Measurements from ENCODE around the gene ZIC4.

ZIC4 gene

DNA sequence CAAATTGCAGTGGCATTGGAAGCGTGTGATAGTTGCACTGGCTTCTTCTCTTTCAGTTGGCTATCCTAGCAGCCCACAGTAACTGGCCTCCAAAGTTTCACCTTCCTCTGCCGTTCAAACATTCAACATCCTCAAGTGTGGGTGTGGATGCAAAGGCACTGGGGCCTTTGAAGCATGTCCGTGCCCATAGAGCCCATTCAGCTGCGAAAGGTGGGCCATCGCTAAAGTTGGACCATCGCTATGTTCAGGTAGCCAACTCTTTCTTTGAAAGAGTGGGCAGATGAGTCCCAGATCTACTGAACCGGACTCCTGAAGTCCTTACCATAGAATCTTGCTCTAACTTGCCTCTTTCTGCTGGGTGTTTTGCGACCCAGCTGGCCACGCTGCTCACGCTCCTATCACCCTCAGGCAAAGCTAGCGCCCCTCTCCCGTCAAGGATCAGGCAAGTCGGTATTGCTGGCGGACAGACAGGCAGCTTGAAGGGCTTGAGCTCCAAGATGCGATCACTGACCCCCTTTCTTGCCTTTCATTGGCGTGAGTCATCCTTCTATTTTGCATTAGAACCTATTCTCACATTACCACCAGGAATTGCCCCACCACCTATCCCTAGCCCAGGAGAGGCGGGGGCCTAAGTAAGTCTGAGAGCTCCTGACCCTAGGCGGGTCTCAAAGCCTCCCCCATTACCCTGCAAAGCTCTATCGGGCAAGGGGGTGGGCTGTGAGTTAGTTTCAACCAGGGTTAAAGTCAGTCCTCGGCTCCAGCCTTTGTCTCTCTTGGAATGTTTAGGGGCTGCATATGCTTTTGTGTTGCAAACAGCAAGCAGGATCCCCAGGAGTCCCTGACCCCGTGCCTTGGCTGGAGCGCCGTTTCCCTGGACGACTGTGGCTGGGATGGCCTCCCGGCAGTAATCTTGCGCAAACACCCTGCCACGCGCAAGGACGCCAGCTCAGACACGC is 28.7 kb downstream of the ZIC4 start:
- Mint-ChIP-seq H3K4me1 (no peaks in the 10 kb centered on the region), H3K36me3 (ENCODE audit: insufficient read depth) (peaks cover 2% of the 10 kb centered on the region), H3K27ac (ENCODE audit: low read depth) (no peak overlapping the region), H3K9me3 (peaks cover 8% of the 10 kb centered on the region), H3K27me3 (peaks cover 77% of the 10 kb centered on the region), H3K4me3 (no peak overlapping the region)
- DNase-seq (ENCODE audit: low spot score in 2 of 2): no peak
- no peak for ATAC-seq (replicated peaks; ENCODE audit: extremely low read depth, poor library complexity, severe bottlenecking)

DNA sequence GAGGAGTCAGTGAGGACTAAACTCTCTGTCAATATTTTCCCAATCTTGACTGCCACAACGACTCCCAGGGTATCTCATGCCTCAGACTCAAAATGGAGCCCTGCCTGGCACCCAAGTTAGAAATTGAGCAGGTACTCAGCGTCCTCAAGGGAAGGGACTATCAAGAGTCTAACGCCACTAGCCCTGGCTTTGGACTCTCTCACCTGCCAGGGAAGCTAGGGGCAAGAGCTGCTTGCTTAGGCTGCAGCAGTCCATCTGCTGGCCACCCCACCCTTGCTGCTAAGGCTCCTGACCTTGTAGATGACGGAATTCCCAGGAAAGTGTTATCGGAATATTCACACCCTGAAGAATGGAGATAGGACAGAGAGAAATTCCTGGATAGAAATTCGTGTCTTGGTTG is 33.0 kb downstream of the ZIC4 start:
- no peak for DNase-seq (ENCODE audit: low spot score in 2 of 2)
- H3K27me3 Mint-ChIP-seq: peaks cover 86% of the 10 kb centered on the region
- no peak overlapping the region for H3K4me3 Mint-ChIP-seq
- peaks cover 2% of the 10 kb centered on the region for H3K36me3 Mint-ChIP-seq (ENCODE audit: insufficient read depth)
- H3K27ac Mint-ChIP-seq (ENCODE audit: low read depth): no peak overlapping the region
- no peak for ATAC-seq (replicated peaks; ENCODE audit: extremely low read depth, poor library complexity, severe bottlenecking)
- no peaks in the 10 kb centered on the region for H3K4me1 Mint-ChIP-seq
- H3K9me3 Mint-ChIP-seq: peaks cover 5% of the 10 kb centered on the region

DNA sequence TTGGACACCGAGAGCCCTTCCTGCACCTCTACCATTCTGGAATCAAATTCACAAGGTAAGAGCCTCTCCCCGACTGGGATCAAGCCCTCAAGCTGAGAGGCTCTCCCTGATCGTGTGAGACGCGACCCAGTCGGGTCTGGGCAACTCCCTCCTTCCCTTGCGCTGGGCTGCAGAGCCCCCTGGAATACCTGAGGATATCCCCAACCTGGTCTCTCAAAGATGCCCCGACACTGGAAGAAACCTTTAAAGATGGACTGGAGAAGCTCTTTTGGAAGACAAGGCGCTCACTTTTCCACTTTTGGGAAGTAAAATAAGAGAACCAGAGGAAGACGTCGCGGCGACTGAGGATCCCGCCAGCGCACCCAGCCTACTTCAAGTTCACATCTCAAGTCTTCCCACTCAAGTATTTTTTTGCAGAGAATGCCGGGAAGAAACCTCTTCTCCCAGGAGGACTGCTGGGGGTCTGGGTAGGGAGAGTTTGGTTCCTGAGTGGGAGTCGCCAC is 33.8 kb downstream of the ZIC4 start:
- no peak overlapping the region for H3K4me3 Mint-ChIP-seq
- no peaks in the 10 kb centered on the region for H3K4me1 Mint-ChIP-seq
- no peak for DNase-seq (ENCODE audit: low spot score in 2 of 2)
- peaks cover 5% of the 10 kb centered on the region for H3K9me3 Mint-ChIP-seq
- H3K27ac Mint-ChIP-seq (ENCODE audit: low read depth): no peak overlapping the region
- peaks cover 2% of the 10 kb centered on the region for H3K36me3 Mint-ChIP-seq (ENCODE audit: insufficient read depth)
- H3K27me3 Mint-ChIP-seq: peaks cover 85% of the 10 kb centered on the region
- no peak for ATAC-seq (replicated peaks; ENCODE audit: extremely low read depth, poor library complexity, severe bottlenecking)

DNA sequence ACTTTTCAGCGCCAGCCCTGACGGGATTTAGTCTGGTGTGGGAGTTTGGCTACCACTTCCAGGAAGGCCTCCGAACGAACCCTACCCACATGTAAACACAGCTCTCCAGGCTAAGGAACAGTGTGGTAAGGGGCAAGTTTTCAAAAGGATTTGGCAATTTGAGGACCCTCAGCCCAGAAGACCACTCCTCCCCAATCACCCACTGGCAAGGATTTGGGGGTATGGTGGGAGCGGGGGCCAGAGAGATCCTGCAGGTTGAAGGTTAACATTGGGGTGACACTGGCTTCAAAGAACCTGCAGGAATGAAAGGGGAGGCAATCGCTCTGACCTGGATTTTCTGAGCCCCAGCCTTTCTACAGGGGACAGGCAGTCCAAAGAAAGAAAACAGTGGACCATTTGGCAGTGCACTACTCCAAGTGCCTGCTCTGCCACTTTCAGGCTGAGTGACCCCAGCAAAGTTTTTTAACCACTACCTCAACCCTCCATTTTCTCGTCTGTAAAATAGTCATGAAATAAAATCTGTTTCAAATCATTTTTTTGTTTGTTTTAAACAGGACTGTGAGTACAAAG is 34.5 kb downstream of the ZIC4 start:
- Mint-ChIP-seq H3K27me3 (peaks cover 78% of the 10 kb centered on the region), H3K36me3 (ENCODE audit: insufficient read depth) (peaks cover 2% of the 10 kb centered on the region), H3K4me3 (no peak overlapping the region), H3K4me1 (no peaks in the 10 kb centered on the region), H3K27ac (ENCODE audit: low read depth) (no peak overlapping the region), H3K9me3 (peaks cover 5% of the 10 kb centered on the region)
- DNase-seq (ENCODE audit: low spot score in 2 of 2) (no peak), ATAC-seq (replicated peaks; ENCODE audit: extremely low read depth, poor library complexity, severe bottlenecking) (no peak)

DNA sequence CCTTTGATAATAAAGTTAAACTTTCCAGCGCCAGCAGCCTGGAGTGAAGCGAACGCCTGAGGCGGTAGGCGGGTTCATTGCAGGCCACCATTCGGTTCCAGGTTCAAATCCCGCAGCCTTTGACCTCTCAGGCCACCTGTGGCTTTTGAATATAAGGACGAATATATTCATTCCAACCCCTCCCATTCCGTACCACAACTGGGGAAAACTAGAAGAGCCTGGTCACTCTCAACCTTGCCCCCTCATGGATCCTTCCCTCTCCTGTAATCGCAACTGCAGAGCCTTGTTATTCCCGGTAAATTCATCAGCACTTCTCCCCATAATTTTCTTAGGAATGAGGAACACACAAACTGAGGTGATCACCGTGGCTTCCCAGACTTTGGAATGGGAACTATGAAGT is 35.2 kb downstream of the ZIC4 start:
- Mint-ChIP-seq H3K9me3 (peaks cover 5% of the 10 kb centered on the region), H3K36me3 (ENCODE audit: insufficient read depth) (peaks cover 2% of the 10 kb centered on the region)
- ATAC-seq (replicated peaks; ENCODE audit: extremely low read depth, poor library complexity, severe bottlenecking): no peak

DNA sequence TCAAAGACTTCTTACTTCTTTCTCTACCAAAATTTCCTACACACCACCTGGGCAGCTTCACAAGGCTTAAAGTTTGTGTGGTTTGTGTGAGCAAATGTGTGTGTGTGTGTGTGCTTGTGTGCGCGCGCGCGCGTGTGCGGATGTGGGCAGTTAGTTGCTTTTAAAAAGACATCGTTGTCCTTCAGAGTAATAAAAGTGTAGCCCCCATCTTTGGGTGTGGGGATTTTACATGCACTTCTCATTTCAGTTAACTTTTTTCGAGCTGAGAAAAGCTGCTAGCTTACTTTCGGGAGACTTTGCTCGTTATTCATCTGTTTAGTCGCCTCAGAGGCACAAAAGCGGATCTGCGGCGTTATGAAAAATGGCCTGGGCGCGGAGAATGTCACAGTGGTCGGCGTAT is 36.0 kb downstream of the ZIC4 start:
- peaks cover 2% of the 10 kb centered on the region for H3K36me3 Mint-ChIP-seq (ENCODE audit: insufficient read depth)
- no peak overlapping the region for H3K4me3 Mint-ChIP-seq
- H3K9me3 Mint-ChIP-seq: peaks cover 5% of the 10 kb centered on the region
- ATAC-seq (replicated peaks; ENCODE audit: extremely low read depth, poor library complexity, severe bottlenecking) (no peak), DNase-seq (ENCODE audit: low spot score in 2 of 2) (no peak)
- H3K27ac Mint-ChIP-seq (ENCODE audit: low read depth): no peak overlapping the region
- no peaks in the 10 kb centered on the region for H3K4me1 Mint-ChIP-seq
- peaks cover 79% of the 10 kb centered on the region for H3K27me3 Mint-ChIP-seq

More for the DNA sequence above, 35.2 kb downstream of the ZIC4 start:
- H3K4me1 Mint-ChIP-seq: no peaks in the 10 kb centered on the region
- no peak for DNase-seq (ENCODE audit: low spot score in 2 of 2)
- no peak overlapping the region for H3K4me3 Mint-ChIP-seq
- H3K27ac Mint-ChIP-seq (ENCODE audit: low read depth): no peak overlapping the region
- peaks cover 76% of the 10 kb centered on the region for H3K27me3 Mint-ChIP-seq

DNA sequence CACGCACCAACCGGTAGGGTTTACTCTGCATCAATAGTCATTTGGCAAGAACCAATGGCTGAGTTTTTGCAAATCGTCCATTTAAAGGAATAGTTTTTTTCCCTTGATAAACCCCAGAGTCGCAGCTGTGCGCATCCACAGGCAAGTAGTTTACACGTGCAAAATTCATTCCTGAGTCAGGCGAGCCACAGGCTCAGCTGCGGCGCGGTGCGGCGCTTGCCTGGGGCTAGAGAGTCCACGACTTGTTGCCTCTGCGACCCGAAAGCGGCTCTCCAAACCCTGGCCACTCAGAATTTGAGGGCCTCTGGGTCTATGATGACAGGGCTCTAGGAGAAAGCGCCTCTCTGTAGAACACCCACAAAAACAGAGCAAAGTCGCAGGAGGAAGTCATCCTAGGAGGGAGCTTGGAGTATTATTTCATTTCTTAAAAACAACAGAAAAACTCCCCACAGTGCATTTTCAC is 36.7 kb downstream of the ZIC4 start:
- H3K4me1 Mint-ChIP-seq: no peaks in the 10 kb centered on the region

DNA sequence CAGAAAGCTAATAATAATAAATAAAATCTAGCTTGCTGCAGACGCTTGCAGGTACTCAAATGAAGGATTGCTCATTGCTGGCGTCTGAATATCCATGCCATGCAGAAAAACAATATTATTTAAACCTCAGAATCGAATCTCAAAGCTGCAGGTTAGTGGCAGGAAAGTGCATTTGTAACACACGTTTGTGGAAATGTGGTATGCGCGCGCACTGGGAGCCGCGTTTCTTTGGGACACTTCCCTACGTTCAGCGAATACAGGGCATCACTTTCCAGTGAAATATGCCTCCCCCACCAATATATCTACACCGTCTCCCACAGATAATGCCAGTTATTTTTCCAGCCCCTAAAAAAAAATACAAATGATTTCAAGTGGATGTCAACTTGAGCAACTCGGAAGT is 37.1 kb downstream of the ZIC4 start:
- no peak for ATAC-seq (replicated peaks; ENCODE audit: extremely low read depth, poor library complexity, severe bottlenecking)
- H3K36me3 Mint-ChIP-seq (ENCODE audit: insufficient read depth): peaks cover 2% of the 10 kb centered on the region
- no peak overlapping the region for H3K27ac Mint-ChIP-seq (ENCODE audit: low read depth)
- no peak for DNase-seq (ENCODE audit: low spot score in 2 of 2)
- peaks cover 13% of the 10 kb centered on the region for H3K9me3 Mint-ChIP-seq
- no peaks in the 10 kb centered on the region for H3K4me1 Mint-ChIP-seq
- no peak overlapping the region for H3K4me3 Mint-ChIP-seq
- H3K27me3 Mint-ChIP-seq: peaks cover 80% of the 10 kb centered on the region

More for the DNA sequence above, 36.7 kb downstream of the ZIC4 start:
- Mint-ChIP-seq H3K36me3 (ENCODE audit: insufficient read depth) (peaks cover 2% of the 10 kb centered on the region), H3K4me3 (no peak overlapping the region), H3K27ac (ENCODE audit: low read depth) (no peak overlapping the region), H3K9me3 (peaks cover 9% of the 10 kb centered on the region), H3K27me3 (peaks cover 80% of the 10 kb centered on the region)
- no peak for ATAC-seq (replicated peaks; ENCODE audit: extremely low read depth, poor library complexity, severe bottlenecking)
- DNase-seq (ENCODE audit: low spot score in 2 of 2): no peak

DNA sequence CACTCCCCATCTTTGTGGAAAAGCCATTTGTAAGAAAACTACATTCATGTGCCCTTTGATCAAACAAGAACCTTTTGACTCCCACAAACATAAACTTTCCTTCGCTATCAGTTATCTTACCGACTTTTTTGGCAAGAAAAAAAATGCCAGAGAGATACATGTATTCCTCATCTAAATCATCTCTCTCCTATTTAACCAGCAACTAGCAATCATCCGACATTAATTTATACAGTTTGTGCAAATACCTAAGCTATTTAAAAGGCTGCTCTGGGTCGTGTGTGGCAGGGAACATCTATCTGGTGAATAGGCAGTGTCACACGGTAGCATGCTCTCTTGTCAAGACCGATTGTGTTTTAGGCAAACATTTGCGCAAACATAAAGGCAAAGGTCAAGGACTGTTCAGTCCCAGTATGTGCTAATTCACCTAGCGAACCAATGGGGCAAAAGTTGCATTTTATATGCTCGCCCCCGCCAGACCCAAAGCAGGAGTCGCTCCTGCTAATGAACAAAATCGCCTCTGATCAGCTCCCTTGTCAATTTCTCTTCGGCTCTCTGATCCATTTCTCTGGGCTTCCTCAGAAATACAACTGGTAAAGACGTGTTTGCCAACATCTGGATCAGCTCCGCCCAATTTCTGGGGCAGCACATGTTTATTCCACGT is 37.7 kb downstream of the ZIC4 start:
- ATAC-seq (replicated peaks; ENCODE audit: extremely low read depth, poor library complexity, severe bottlenecking) (no peak), DNase-seq (ENCODE audit: low spot score in 2 of 2) (no peak)
- Mint-ChIP-seq H3K4me3 (no peak overlapping the region), H3K4me1 (no peaks in the 10 kb centered on the region), H3K27me3 (peaks cover 78% of the 10 kb centered on the region), H3K27ac (ENCODE audit: low read depth) (no peak overlapping the region), H3K36me3 (ENCODE audit: insufficient read depth) (peaks cover 2% of the 10 kb centered on the region), H3K9me3 (peaks cover 13% of the 10 kb centered on the region)

DNA sequence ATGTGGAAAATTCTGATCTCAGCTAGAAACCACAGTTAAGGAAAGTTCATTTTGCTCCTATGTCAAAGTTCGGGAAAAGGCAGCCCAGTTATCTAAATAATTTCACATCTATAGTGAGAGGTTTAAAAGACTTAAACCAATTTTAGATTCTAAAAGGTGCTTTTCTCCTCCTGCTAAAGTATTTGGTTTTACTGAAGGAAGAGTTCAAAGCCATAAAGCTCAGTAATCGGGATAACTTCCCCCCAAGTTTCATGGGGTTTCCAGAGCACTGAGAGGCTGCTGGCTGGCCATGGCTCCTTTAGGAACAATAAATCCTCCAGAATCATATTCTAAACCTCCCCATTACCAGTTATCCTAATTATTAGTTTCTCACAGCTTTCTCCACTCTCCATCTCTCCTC is 38.2 kb downstream of the ZIC4 start:
- ATAC-seq (replicated peaks; ENCODE audit: extremely low read depth, poor library complexity, severe bottlenecking) (no peak), DNase-seq (ENCODE audit: low spot score in 2 of 2) (no peak)
- no peaks in the 10 kb centered on the region for H3K4me1 Mint-ChIP-seq
- no peak overlapping the region for H3K4me3 Mint-ChIP-seq
- H3K27me3 Mint-ChIP-seq: peaks cover 73% of the 10 kb centered on the region
- H3K36me3 Mint-ChIP-seq (ENCODE audit: insufficient read depth): peaks cover 2% of the 10 kb centered on the region
- H3K9me3 Mint-ChIP-seq: peaks cover 13% of the 10 kb centered on the region
- H3K27ac Mint-ChIP-seq (ENCODE audit: low read depth): no peak overlapping the region

DNA sequence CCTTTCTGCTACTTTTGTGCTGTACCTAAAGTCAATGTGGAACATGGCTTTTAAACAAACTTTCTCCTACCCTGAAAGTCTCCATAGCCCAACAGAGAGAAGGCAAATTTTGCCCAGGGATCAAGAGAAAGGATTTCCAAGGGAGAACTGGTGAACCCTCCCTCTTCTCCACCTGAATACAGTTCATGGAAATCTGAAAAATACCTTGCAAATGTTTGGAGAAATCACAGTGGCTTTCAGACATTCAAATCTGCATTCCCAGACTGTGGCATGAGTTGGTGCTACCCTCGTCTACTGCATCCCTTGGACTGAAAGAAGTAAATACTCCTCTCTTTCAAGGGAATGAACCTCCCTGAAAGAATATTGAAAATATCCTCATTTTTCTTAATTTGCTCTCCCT is 38.7 kb downstream of the ZIC4 start:
- Mint-ChIP-seq H3K4me1 (no peaks in the 10 kb centered on the region), H3K27ac (ENCODE audit: low read depth) (no peak overlapping the region), H3K9me3 (peaks cover 13% of the 10 kb centered on the region), H3K4me3 (no peak overlapping the region), H3K27me3 (peaks cover 68% of the 10 kb centered on the region), H3K36me3 (ENCODE audit: insufficient read depth) (peaks cover 2% of the 10 kb centered on the region)
- DNase-seq (ENCODE audit: low spot score in 2 of 2) (no peak), ATAC-seq (replicated peaks; ENCODE audit: extremely low read depth, poor library complexity, severe bottlenecking) (no peak)

DNA sequence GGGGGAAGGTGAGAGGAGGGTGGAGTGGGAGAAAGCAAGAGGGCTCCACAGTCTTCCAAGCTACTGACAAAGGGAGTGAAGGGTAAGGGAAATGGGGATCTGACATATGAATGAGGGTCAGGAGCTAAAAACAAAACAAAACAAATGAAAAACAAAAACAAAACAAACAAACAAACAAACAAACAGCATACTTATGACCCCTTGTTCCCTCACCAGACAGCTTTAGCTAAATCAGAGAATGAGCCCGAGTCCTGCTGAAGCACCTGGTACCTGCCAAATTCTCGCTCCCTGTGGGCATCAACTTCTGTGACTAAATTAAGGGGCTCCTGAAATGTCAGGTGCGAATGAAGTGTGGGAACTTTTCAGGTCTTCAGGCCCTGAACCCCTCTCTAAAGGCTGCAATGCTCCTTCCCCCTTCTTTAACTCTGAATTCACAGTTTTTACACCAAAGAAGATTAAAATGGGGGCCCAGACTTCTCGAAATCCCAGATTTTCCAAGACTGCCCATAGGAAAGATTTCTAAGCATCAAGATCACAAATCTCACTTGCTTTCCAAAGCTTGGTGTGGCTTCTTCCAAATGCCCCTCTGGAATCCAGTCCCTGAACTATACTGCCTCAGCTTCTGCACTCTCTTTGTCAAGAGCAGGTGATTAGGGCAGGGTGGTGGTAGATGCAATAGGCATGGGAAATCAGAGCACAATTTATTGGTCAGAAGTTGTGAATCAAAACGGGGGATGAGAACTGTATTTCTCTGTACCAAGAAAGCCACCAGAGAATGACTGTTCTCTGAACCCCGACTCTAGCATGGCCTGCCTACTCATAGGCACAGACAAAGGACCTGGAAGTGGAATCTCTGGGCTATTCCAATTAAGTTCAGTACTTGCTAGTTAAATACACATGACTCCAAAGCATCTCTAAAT is 40.9 kb downstream of the ZIC4 start:
- Mint-ChIP-seq H3K36me3 (ENCODE audit: insufficient read depth) (peaks cover 2% of the 10 kb centered on the region), H3K4me3 (no peak overlapping the region), H3K27ac (ENCODE audit: low read depth) (no peak overlapping the region), H3K4me1 (no peaks in the 10 kb centered on the region), H3K9me3 (peaks cover 8% of the 10 kb centered on the region), H3K27me3 (peaks cover 56% of the 10 kb centered on the region)
- DNase-seq (ENCODE audit: low spot score in 2 of 2) (no peak), ATAC-seq (replicated peaks; ENCODE audit: extremely low read depth, poor library complexity, severe bottlenecking) (no peak)
